GM19240 (cell line): ENCODE measurements around the gene PRRT4.

ENCODE experiments used
- DNase-seq: peaks from one replicate; pipeline ENCODE4 v3.0.0; 2011; ENCODE audit warnings: low spot score; ENCODE audit not compliant: insufficient read length

Gene PRRT4

DNA sequence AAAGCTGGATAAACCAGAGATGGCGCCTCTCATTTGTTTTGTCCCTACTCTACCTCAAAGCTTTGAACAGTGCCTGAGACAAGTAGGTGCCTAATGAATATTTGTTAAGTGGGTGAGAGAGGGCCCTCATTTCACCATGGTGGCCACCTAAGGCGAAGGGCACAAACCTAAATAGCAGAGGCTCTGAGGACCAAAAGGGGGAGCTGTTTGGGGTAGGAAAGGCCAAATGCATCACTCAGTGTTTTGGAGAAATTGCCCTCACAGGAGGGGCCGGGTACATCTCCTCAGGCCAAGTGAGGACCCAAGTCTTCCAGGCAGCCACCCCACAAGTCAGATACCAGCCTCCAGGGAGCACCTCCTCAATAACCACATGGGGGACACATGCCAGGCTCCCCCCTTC is 34.3 kb upstream of the PRRT4 start:
- no peak for DNase-seq

DNA sequence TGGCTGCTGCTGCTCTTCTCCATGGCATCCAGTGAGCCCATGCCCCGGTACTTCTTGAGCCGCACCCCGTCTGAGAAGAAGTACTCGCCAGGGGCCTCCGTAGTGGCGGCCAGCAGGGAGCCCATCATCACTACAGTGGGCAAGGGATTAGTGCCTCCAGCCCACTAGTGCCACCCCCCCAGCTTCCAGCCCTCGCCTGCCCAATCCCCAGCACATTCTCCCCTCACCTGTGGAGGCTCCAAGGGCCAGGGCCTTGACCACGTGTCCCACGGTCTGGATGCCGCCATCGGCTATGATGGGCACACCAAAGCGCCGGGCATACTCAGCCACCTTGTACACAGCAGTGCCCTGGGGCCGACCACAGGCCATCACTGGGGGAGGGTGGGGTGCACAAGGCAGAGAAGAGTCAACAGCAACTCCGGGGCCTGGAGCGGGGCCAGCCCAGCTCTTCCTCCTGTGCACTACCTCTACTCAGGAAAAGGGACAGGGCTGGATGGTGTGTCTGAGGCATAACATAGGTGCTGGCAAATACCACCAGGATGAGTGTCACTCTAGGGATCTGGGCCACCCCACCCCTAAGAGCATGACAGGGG is 33.5 kb upstream of the PRRT4 start:
- no peak for DNase-seq

DNA sequence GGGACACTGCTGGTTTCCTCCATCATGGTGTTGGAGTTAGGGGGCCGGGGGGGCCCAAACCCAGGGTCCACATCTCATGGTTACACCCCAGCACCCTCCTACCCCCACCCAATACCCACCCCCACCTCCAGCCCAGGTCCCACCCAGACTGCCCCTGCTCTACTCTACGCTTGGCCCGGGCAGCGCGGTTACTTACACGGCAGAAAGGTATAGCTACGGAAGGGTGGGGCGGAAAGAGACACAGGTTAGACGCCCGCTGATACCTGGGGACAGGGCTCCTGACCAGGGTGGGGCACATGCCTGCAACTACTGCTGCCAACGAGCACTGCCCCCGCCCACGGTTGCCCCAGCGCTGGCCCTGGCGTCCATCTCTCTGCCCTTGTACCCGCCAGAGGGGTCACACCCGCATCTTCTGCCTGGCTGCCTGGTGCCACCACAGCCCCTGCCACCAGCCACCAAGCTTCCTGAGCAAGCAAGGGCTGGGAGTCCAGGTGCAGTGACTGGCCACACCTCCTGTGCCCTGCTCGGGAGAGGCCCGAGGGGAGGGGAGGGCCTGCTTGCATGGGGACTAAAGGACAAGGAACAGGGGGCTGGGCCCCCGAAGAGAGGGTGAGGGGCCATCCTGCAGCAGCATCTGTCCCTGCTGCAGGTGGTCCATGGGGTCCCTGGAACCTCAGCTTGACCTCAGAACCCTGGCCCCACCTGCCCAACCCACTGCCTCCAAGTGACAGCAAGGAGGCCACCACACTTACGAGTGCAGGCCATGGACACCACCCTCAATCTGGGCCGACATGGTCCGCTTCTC is 32.2 kb upstream of the PRRT4 start:
- DNase-seq = no peak

DNA sequence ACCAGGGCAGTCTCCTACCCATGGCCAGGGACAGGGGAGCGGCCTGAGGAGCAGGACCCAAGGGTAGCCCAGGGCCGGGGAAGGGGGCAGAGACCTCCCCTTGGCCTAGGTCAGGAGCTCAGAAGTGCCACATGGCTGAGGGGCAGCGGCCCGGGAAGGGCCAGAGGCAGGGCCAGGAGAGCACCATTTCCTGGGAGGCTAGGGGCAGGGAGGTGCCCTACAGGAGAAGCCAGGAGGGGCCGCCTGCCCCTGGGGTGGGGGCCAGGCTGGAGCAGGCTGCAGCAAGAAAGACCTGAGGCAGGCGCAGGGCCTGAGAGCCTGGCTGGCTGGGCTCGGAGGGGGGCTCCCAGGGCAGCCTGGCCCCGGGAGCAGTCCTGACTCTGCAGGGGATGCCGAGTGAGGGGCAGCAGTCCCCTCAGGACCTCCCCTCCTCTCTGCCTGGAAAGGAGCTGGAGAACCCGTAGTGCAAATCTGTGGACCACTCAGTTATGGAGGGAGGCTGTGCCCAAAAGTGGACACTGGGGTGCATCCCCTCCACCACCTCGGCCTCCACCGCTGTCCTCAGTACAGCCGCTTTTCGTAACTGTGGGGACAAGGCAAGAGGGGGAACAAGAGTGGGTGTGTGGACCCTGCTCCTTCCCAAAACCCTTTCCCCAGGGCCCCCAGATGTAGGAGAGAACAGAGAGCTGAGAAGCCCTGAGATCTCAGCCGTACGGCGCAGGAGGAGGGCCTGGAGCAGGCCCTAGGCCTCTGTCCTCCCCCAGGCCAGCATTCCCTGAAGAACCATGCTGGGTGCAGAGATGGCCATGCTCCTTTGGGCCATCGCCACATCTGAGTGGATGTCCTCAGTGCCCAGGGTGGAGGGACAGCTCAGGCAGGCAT is 31.2 kb upstream of the PRRT4 start:
- no peak for DNase-seq

DNA sequence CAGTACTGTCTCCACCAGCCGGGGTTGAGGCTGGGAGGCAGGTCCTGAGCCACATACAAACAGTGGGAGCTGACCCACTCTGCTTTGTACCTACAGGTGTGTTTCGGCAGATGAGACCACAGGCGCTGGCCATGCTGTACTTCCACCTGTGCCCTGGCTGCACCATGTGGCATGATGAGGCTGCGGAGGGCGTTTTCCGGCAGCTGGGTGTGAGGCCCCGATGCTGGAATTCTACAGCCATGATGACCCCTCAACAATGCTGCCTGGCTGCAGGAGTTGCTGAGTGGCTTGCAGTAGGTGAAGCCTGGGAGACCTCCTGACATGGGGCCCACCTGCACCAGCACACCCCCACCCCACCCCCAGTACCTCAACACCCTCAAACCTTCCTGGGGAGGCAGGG is 30.3 kb upstream of the PRRT4 start:
- DNase-seq = no peak

DNA sequence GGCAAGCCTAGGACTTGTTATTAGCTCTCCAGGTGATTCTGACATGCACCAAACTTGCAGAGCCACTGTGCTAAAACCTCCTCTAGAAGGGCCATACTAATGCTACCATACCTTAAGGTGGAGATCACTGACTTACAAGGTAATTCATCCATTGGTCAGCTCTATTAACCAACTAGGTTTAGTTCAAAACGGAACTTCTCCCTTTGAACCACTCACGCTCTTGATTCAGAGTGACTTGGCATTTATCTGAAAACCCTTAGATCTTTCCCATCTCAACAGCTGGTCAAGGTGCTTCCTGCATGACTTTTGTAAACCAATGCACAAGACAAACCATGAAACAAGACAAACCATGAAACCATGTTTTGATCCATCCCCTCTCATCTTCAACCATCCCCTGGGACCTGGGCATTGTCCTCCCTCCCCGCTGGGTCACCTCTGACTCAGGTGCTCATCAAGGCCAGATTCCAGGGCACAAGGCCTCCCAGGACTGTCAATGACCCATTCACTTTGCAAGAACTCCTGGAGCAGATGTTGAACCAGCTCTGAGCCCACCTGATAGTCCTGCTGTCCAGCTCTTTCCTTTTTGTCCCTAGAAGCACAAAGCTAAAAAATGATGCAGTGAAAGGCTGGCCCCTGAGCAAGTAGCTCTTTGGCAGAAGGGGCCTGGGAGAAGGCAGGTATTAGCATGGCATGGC is 29.5 kb upstream of the PRRT4 start:
- no peak for DNase-seq

DNA sequence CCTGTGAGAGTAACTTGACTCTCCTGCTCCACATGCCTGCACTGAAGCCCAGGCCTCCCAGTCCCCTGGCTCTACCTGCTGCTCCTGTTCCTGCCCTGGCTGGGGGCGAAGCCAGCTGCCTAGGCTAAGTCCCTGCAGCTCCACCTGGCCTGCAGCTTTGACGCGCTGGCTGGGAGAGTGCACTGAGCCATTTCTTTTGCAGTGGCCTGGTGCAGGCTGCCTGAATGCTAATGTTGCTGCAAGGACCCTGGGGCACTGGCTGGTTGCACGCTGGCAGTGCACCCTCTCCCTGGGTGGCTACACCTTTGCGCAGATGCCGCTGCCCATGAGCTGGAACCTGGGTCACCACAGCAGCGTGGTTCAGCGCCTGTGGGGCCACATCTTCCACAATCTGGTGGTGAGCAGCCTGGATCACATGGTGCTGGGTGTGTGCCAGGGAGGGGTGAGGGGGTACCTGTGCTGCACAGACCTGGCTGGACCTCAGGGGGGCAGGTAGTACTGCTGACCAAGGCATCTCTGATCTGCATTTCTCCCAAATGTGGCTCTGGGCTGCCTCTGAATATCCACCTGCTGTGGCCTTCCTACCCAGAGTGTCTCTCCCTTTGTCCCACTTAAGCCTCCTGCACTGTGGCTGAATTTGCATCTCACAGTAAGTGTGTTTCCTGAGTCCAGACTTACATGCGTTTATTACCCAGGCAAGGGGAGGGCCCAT is 28.3 kb upstream of the PRRT4 start:
- DNase-seq = no peak

DNA sequence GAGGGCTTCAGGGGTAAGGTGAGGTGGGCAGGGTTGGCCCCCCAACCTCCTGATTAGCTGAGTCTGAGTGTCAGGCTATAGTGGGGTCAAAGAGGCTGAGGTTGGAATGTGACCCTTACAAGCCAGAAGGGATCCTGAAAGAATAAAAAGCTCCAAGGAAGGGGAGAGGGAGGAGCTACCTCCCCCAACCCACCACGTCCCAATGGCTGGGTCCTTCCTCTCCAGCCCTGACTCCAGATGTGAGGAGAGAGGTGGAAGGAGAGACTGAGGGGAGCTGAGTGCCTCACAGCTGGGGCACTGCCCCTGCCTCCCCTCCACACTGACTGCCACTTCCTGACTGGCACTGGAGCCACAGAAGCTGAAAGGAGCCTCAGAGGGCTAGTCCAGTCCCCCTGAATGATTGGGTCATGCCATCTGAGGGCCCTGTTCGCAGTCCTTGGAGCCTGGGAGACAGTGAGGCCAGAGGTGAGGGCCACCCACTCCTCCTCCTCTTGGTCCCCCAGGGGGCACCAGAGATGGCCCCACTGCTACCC is 27.7 kb upstream of the PRRT4 start:
- no peak for DNase-seq

DNA sequence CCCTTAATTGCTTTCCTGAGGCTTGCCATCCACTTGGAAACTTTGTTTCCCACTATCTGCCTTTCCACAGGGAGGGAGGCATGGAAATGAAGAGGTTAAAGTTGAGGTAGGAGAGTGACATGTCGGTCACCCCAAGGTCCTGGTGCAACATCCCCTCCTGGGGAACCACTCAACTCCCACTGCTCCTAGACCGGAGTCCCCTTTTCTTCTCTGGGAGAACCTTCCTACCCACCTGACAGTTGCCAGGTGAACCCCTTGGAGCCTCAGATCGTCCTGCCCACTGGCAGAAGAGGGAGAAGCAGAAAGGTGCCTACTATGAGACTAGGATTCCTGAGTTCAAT is 26.6 kb upstream of the PRRT4 start:
- no peak for DNase-seq

DNA sequence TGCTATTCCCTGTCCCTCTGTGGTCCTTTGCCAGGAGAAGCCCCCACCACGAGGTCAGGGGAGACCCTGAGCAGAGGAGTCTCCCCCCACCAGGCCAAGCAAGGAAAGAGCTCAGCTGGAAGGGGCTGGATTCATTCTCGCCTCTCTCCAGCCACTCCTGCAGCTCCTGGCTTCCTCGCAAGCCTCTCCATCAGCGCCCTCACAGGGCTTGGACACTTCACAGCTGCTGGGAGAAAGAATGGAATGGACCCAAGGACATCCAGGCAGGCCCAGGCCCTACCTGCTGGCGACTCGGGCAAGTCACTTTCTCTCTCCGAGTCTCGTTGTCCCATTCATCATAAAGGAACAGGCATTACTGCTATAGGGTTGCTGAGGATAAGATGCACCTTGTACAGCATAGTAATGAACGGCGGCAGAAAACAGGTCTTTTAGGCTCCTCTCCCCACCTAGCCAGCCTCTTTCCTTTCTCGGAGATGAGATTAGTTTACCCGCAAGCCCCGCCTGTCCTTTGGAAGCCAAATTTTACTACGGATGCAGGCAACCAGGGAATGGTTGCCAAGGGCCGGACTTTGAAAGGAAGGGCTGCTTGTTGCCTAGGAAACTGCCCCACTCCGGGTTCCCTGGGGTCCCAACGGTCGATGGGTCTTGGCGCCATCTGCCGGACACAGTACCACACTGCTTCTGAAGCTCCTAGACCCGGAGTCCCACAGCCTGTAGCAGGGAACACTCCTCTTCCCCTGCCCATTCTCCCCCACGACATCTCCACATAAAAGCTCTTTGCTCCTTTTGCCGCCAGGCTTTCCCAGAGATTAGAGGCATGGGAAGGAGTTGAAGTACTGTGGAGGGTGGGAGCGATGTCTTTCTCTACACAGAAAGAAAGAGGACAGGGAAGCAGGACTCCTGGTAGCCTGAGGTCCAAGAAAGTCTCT is 26.0 kb upstream of the PRRT4 start:
- peak; percentile 97 for DNase-seq

DNA sequence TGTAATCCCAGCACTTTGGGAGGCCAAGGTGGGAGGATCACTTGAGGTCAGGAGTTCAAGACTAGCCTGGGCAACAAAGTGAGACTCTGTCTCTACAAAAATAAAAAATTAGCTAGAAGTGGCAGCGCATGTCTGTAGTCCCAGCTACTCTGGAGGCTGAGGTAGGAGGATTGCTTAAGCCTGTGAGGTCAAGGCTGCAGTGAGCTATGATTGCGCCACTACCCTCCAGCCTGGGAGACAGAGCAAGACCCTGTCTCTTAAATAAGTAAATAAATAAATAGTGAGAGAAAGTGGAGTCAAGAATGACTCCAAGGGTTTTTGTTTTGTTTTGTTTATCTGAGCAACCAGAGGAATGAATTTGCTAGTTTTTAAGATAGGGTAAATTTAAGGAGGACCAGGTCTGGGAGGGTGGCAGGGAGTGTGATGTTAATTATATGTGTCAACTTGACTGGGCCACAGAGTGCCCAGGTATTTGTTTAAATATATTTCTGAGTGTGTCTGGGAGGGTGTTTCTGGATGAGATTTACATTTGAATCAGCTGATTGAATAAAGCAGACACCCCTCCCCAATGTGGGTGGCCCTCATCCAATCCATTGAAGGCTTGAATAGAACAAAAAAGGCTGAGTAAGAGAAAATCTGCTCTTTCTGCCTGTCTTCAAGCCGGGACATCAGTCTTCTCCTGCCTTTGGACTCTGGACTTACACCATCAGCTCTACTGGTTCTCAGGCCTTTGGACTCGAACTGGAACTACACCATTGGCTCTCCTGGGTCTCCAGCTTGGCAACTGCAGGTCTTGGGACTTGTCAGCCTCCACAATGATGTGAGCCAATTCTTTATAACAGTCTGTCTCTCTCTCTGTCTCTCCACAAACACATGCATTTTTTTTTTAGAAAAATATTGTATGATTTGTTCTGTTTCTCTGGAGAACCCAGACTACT is 24.8 kb upstream of the PRRT4 start:
- no peak for DNase-seq

DNA sequence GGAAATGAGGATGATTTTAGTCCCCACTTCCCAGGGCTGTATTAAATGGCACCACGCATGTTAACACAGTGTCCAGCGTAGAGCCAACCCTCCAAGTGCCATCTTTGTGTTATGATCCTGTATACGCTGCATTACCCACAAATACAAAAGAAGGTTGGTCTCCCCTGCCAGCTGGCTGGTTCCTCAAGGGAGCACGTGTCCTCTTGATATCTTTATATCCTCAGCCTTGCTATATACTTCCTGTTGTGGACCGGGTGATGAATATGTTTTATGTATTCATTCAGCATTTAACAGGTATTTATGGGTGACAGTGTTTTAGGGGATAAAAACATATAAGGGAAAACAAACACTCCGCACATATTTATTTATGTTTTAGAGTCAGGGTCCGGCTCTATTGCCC is 23.2 kb upstream of the PRRT4 start:
- no peak for DNase-seq

DNA sequence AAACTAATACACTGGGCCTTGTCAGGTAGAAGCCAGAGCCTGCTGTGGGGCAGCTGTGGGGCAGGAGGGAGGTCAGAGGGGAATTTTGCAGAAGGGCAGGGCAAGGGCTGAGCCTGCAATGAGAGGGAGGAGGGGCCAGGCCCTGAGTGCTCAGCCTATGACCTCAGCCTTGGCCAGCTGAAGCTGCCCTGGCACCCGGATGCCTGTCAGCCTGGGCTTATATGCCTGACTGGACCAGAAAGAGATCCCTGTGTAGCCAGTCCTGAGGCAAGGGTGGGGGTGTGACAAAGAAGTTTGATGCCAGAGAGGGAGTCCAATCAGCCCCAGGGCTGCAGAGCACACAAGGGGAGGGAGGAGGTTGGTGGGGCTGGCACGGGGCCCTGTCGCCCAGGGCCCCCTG is 22.3 kb upstream of the PRRT4 start:
- no peak for DNase-seq

DNA sequence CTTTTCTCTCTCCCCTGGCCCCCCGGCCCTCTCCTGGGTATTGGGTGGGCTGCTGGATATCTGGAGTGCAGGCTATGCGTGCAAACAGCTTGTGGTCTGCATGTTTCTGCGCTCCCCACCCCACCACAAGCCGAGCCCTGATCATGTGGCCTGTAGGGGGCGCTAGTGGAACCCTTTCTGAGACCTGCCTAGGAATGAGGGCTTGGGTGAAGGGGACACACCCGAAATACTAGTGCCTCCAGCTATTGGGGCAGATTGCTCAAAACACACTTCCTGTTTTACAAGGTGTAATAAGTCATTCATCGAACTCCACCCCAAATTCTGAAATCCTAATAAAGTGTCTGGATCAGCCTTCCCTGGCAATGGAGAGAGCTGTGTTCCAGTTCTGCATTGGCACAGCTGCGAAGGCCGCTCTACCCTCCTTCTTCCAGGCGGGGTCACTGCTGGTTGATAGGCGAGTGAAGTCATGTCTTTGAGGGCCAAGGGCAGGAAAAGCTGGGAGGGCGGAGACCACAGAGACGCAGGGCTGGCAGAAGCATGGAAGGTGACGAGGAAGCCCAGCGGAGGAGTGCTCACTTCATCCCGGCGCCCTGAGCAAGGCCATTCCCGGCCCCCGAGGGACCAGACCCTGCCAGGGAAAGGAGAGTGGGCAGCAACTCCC is 19.8 kb upstream of the PRRT4 start:
- DNase-seq = no peak

DNA sequence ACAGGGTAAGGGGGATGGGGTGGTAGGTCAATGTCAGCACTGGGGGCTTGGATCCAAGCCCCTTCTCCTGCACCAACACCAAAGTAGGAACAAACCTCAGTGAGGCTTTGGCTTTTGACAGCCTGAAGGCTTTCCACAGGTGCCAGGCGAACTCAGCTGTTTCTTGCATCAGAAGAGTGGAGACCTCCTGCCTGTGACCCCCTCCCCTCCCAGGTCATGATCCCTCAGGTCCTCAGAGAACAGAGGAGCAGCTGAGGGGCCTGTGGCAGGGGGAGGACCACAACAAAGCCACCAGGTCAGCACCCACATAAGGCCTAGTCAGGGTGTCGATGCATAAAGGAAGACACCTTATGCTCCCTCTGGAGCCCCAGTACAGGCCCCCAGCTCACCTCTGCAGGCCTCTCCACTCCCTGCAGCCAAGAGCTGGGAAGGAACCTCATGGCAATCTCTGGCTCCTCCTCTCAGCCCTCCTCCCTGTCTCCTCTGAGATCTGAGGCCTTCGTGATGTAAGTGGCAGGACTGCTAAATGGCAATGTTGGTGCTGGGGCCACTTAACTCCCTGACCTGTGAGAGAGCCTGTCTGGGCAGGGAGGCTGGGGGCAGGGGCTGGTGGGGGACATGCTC is 19.1 kb upstream of the PRRT4 start:
- DNase-seq = no peak

DNA sequence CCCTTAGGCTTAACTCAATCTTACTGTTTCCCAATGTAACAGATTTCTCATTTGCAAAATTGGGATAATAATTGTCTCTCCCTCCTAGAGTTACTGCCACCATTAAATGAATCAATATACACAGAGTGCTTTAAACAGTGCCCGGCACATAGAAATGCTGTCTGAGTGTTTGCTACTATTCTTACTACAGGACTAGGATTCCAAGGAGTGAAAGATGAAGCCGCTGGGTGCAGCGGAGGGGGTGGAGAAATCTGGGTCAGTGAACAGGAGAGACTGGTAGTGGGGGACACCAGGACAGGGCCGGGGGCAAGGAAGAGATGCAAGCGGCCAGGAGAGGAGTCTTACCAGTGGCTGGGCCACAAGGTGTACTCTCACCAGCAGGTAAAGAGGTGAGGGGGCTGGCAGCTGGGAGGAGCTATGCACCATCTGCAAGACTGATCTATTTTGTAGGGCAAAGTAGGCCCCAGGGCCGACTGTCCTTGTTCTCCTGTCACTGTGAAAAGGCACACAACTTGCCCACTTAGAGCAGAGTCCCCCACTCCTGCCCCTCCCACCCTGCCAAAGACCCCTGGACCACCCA is 18.5 kb upstream of the PRRT4 start:
- DNase-seq = no peak

DNA sequence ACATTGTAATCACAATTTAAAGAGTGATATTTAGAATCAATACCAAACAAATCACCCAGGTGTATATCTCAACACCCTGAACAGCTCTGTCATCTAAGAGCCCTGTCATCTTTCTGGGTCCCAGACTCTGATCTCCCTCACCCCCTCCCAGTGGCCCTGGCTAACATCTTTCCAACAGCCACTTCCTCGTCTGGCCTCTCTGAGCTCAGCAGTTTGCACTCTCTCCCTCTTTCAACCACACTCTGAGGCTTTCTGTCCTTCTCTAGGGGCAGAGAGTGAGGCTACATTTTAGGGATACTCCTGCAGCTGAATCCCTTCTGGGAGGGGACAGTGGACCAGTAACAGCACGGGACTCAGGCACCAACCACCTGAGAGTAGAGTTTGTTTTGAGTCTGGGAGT is 17.1 kb upstream of the PRRT4 start:
- DNase-seq = no peak
